ENCODE results near the gene IRAK1.

The IRAK1 gene

GRCh38 chrX:154020536-154021115, 924 bp upstream of the IRAK1 start:
- Histone ChIP-seq H3K27ac (ENCODE audit: low read length) (peak overlapping the region; percentile 76), H2AFZ (ENCODE audit: low read length) (no peak overlapping the region), H3F3A (ENCODE audit: insufficient read depth, low read length) (no peaks in the 10 kb centered on the region), H3K36me3 (replicated peaks; ENCODE audit: insufficient read depth, low read length) (no peaks in the 10 kb centered on the region), H3K27me3 (replicated peaks; ENCODE audit: insufficient read depth, low read length) (no peaks in the 10 kb centered on the region), H3K79me2 (ENCODE audit: low read length) (peaks cover 49% of the 10 kb centered on the region), H3K4me1 (ENCODE audit: low read length) (peaks cover 5% of the 10 kb centered on the region), H3K4me3 (ENCODE audit: low read length) (peak overlapping the region; percentile 67), H3K4me2 (ENCODE audit: low read depth, low read length) (peak overlapping the region; percentile 80), H4K20me1 (ENCODE audit: insufficient read depth, low read length) (no peaks in the 10 kb centered on the region), H3K9ac (ENCODE audit: low read length) (peak overlapping the region; percentile 84), H3K9me2 (replicated peaks; ENCODE audit: insufficient read depth, low read length) (no peaks in the 10 kb centered on the region), H3K9me3 (replicated peaks; ENCODE audit: insufficient read depth, low read length) (no peaks in the 10 kb centered on the region)
- TF ChIP-seq EZH2 (optimal IDR thresholded peaks at IDR 0.05; ENCODE audit: low read depth, low read length) (no peak), EZH2phosphoT487 (IDR thresholded peaks at IDR 0.05; ENCODE audit: low read length) (no peak), CTCF (IDR thresholded peaks at IDR 0.05; ENCODE audit: low read length) (no peak)
- no peak for DNase-seq

GRCh38 chrX:154019061-154019621, 561 bp downstream of the IRAK1 start:
- no peaks in the 10 kb centered on the region for H3K27me3 ChIP-seq (replicated peaks; ENCODE audit: insufficient read depth, low read length)
- H3K79me2 ChIP-seq (ENCODE audit: low read length), result peaks cover 56% of the 10 kb centered on the region
- no peaks in the 10 kb centered on the region for H3K9me3 ChIP-seq (replicated peaks; ENCODE audit: insufficient read depth, low read length)
- peaks cover 5% of the 10 kb centered on the region for H3K4me1 ChIP-seq (ENCODE audit: low read length)
- H3K4me2 ChIP-seq (ENCODE audit: low read depth, low read length), result peak overlapping the region; percentile 75
- no peak overlapping the region for H2AFZ ChIP-seq (ENCODE audit: low read length)
- peaks cover 7% of the 10 kb centered on the region; the same call in 1 of the 2 replicates for H3F3A ChIP-seq (ENCODE audit: insufficient read depth, low read length)
- H4K20me1 ChIP-seq (ENCODE audit: insufficient read depth, low read length), result no peaks in the 10 kb centered on the region
- TF ChIP-seq CTCF (IDR thresholded peaks at IDR 0.05; ENCODE audit: low read length), result no peak
- no peak for TF ChIP-seq EZH2phosphoT487 (IDR thresholded peaks at IDR 0.05; ENCODE audit: low read length)
- TF ChIP-seq EZH2 (optimal IDR thresholded peaks at IDR 0.05; ENCODE audit: low read depth, low read length), result no peak
- H3K36me3 ChIP-seq (replicated peaks; ENCODE audit: insufficient read depth, low read length), result no peaks in the 10 kb centered on the region
- peak overlapping the region; percentile 89 for H3K9ac ChIP-seq (ENCODE audit: low read length)
- no peak for DNase-seq
- H3K4me3 ChIP-seq (ENCODE audit: low read length), result peak overlapping the region; percentile 83
- H3K27ac ChIP-seq (ENCODE audit: low read length), result peak overlapping the region; percentile 62; the same call in 1 of the 2 replicates
- no peaks in the 10 kb centered on the region for H3K9me2 ChIP-seq (replicated peaks; ENCODE audit: insufficient read depth, low read length)

- peaks cover 9% of the 10 kb centered on the region; the same call in 1 of the 2 replicates for H3F3A ChIP-seq (ENCODE audit: insufficient read depth, low read length)
- no peak overlapping the region for H2AFZ ChIP-seq (ENCODE audit: low read length)
- H3K4me2 ChIP-seq (ENCODE audit: low read depth, low read length), result peak overlapping the region; percentile 75
- peaks cover 61% of the 10 kb centered on the region for H3K79me2 ChIP-seq (ENCODE audit: low read length)
- H3K9me2 ChIP-seq (replicated peaks; ENCODE audit: insufficient read depth, low read length), result no peaks in the 10 kb centered on the region
- TF ChIP-seq CTCF (IDR thresholded peaks at IDR 0.05; ENCODE audit: low read length), result no peak
- no peak for TF ChIP-seq EZH2phosphoT487 (IDR thresholded peaks at IDR 0.05; ENCODE audit: low read length)
- TF ChIP-seq EZH2 (optimal IDR thresholded peaks at IDR 0.05; ENCODE audit: low read depth, low read length), result no peak
- H3K36me3 ChIP-seq (replicated peaks; ENCODE audit: insufficient read depth, low read length), result no peaks in the 10 kb centered on the region
- H3K4me3 ChIP-seq (ENCODE audit: low read length), result peak overlapping the region; percentile 83
- peak overlapping the region; percentile 89 for H3K9ac ChIP-seq (ENCODE audit: low read length)
- DNase-seq, result no peak
- H3K9me3 ChIP-seq (replicated peaks; ENCODE audit: insufficient read depth, low read length), result no peaks in the 10 kb centered on the region
- H3K27me3 ChIP-seq (replicated peaks; ENCODE audit: insufficient read depth, low read length), result no peaks in the 10 kb centered on the region
- H3K4me1 ChIP-seq (ENCODE audit: low read length), result peaks cover 9% of the 10 kb centered on the region
- peak overlapping the region; percentile 62; the same call in 1 of the 2 replicates for H3K27ac ChIP-seq (ENCODE audit: low read length)
- no peaks in the 10 kb centered on the region for H4K20me1 ChIP-seq (ENCODE audit: insufficient read depth, low read length)
These were observed 1.1 kb downstream of the IRAK1 start for GRCh38 chrX:154018518-154019060.

All from MM.1S (cell line).